ENCODE results near the gene MYCN.

DNA sequence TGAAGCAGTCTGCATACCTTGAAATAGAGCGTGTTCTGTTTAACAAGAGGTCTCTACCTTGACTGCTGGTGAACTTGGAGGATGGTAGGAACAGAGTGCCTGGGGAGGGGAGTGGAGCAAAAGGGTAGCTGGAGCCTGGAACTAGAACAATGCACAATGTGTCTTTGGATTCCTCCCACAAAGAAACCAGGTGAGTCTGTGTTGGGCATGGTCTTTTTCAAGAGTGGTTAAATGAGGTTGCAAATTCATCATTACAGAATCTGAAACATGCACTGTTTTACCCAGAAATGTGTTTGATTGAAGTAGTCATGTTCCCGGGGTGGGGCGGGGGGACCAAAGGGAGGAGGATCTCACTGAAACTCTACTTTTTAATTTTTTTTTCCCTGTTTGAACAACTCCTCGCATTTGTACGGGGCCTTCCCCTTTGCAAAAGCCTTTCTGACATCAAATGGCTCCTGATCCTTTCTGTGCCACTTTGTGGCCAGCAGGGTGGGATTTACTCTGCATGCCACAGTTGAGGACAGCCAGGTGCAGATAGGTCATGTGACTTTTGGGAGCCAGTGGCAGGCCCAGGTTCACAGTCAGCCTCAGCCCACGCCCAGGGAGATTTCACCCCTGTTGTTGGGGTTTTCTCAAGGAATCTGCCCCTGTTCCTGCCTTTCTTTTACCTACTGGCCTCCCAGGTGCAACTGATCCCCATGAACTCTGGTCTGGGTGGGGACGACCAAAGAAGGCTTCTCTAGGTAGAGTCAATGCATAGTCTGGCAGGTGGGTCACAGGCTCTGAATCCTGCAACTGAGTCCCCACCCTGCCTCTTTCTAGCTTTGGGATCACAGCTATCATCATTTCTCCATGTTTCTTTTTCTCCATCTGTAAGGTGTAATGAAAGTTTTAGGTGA is 28.2 kb downstream of the MYCN start:
- TF ChIP-seq EZH2 (IDR thresholded peaks at IDR 0.05; ENCODE audit: low read length, unreplicated experiment) = no peak
- TF ChIP-seq, protein P1, sequence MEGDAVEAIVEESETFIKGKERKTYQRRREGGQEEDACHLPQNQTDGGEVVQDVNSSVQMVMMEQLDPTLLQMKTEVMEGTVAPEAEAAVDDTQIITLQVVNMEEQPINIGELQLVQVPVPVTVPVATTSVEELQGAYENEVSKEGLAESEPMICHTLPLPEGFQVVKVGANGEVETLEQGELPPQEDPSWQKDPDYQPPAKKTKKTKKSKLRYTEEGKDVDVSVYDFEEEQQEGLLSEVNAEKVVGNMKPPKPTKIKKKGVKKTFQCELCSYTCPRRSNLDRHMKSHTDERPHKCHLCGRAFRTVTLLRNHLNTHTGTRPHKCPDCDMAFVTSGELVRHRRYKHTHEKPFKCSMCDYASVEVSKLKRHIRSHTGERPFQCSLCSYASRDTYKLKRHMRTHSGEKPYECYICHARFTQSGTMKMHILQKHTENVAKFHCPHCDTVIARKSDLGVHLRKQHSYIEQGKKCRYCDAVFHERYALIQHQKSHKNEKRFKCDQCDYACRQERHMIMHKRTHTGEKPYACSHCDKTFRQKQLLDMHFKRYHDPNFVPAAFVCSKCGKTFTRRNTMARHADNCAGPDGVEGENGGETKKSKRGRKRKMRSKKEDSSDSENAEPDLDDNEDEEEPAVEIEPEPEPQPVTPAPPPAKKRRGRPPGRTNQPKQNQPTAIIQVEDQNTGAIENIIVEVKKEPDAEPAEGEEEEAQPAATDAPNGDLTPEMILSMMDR (conservative IDR thresholded peaks at IDR 0.05; ENCODE audit: low read depth, low read length) = no peak
- TF ChIP-seq EZH2phosphoT487 (IDR thresholded peaks at IDR 0.05; ENCODE audit: borderline replicate concordance, low read length) = no peak

All from PC-3 (cell line).